Gastrocnemius medialis (tissue), 4 donors: ENCODE results near the gene ZCCHC14. TPM values are rescaled to one million over a fixed set of nuclear protein-coding genes. Genes with fewer than 3 reads are reported as not detected.

Experiments used
- ATAC-seq, 2 donors: fragments of 150-250 bp; one replicate each; pipeline ENCODE4 v1.9.1; 2016
- DNase-seq, 2 donors: peaks; one replicate each; pipeline ENCODE4 v3.0.0-alpha.2; 2019
- H3K27ac ChIP-seq, 4 donors: fragments of 200-600 bp; sonication (generic); 1 replicate in 1 of 4; 2 replicates in 3 of 4; pipeline ENCODE4 v1.5.1; 2016 to 2018; ENCODE audit warnings: mild to moderate bottlenecking in 2 of 4, moderate library complexity in 1 of 4
- H3K27me3 ChIP-seq, 3 donors: fragments of 200-600 bp; sonication (generic) in 2 of 3; 1 replicate in 1 of 3; 2 replicates in 2 of 3; pipeline versions ENCODE4 v1.5.1 to v1.6.0; 2016 to 2019; ENCODE audit warnings: mild to moderate bottlenecking in 1 of 3, moderate library complexity in 1 of 3
- H3K36me3 ChIP-seq, 2 donors: fragments of 200-600 bp; sonication (generic) in 1 of 2; one replicate each; pipeline ENCODE4 v1.5.1; 2017 to 2018
- H3K4me1 ChIP-seq, 2 donors: fragments of 200-600 bp; sonication (generic) in 1 of 2; one replicate each; pipeline ENCODE4 v1.5.1; 2016 to 2017; ENCODE audit warnings: mild to moderate bottlenecking in 2 of 2
- H3K4me3 ChIP-seq, 4 donors: fragments of 200-600 bp; sonication (generic) in 3 of 4; 1 replicate in 1 of 4; 2 replicates in 3 of 4; pipeline ENCODE4 v1.5.1; 2016 to 2019; ENCODE audit warnings: mild to moderate bottlenecking in 2 of 4
- H3K9me3 ChIP-seq, 3 donors: fragments of 200-600 bp; sonication (generic) in 2 of 3; 1 replicate in 1 of 3; 2 replicates in 2 of 3; pipeline ENCODE4 v1.5.1; 2016 to 2019
- CTCF ChIP-seq, 5 experiments: fragments of 450-650 bp in 3 of 5; fragments of 200-600 bp in 2 of 5; sonication (generic) in 2 of 5; IDR thresholded peaks in 4 of 5; conservative IDR thresholded peaks in 1 of 5; 1 replicate in 4 of 5; 2 replicates in 1 of 5; pipeline ENCODE4 v1.5.1; 2016 to 2019; ENCODE audit warnings: antibody characterized with exemption in 5 of 5, mild to moderate bottlenecking in 3 of 5, moderate library complexity in 3 of 5
- POLR2A ChIP-seq, 2 donors: fragments of 450-650 bp; IDR thresholded peaks; one replicate each; pipeline ENCODE4 v1.6.1; 2017; ENCODE audit warnings: antibody characterized with exemption in 2 of 2, mild to moderate bottlenecking in 2 of 2, moderate library complexity in 2 of 2
- in situ Hi-C, 4 donors: fragments of 200-750 bp; cut with MboI; loops; one replicate each; pipeline versions ENCODE4 v1.15.0 to v1.8.0; 2017; ENCODE audit warnings: low sequenced_read_pairs in 4 of 4
- intact Hi-C: fragments of 100-400 bp; cut with DNase I; formaldehyde crosslinking; loops from one replicate; pipeline ENCODE4 v1.15.1; 2023; ENCODE audit warnings: low total_unique reads
- total RNA-seq, 4 donors: library from RNA; depleted of rRNA; stranded (reverse); fragments of >200 nt; gene quantifications; one replicate each; pipeline versions ENCODE4 v1.1.0 to v1.2.3, GENCODE V29; 2016

ZCCHC14 gene
- total RNA-seq, 4 donors from 2014 or later, result 8.9 to 10.7 (median 9.3) TPM

GRCh38 chr16:87441886-87442580, 50.8 kb downstream of the ZCCHC14 start:
- no peak for DNase-seq
- in situ Hi-C loops, result no loop called here

GRCh38 chr16:87439926-87440325, 52.9 kb downstream of the ZCCHC14 start:
- no peak for TF ChIP-seq CTCF (IDR thresholded peaks at IDR 0.05 in 4 of 5, conservative IDR thresholded peaks at IDR 0.05 in 1 of 5)
- no peak for TF ChIP-seq POLR2A (IDR thresholded peaks at IDR 0.05)
- intact Hi-C loops (no loop called here), in situ Hi-C loops (no loop called here)
- Histone ChIP-seq H3K36me3 (no peaks in the 10 kb centered on the region), H3K4me1 (peaks cover 23 to 31% of the 10 kb centered on the region in 2 donors), H3K27ac (no peak overlapping the region), H3K4me3 (no peak overlapping the region), H3K9me3 (no peaks in the 10 kb centered on the region), H3K27me3 (no peaks in the 10 kb centered on the region)
- no peak for ATAC-seq
- DNase-seq, result no peak

More at GRCh38 chr16:87441886-87442580, 50.8 kb downstream of the ZCCHC14 start:
- H3K4me1 ChIP-seq, result peaks cover 11 to 14% of the 10 kb centered on the region in 2 donors
- no peak overlapping the region for H3K27ac ChIP-seq
- no peak overlapping the region for H3K4me3 ChIP-seq
- intact Hi-C loops, result no loop called here
- peaks cover 0 to 2% of the 10 kb centered on the region in 2 donors for H3K36me3 ChIP-seq
- H3K27me3 ChIP-seq, result no peaks in the 10 kb centered on the region
- H3K9me3 ChIP-seq, result no peaks in the 10 kb centered on the region
- no peak for TF ChIP-seq POLR2A (IDR thresholded peaks at IDR 0.05)
- no peak for TF ChIP-seq CTCF (IDR thresholded peaks at IDR 0.05 in 4 of 5, conservative IDR thresholded peaks at IDR 0.05 in 1 of 5)
- ATAC-seq, result no peak

- in situ Hi-C loops (no loop called here), intact Hi-C loops (no loop called here)
- TF ChIP-seq POLR2A (IDR thresholded peaks at IDR 0.05) (no peak), CTCF (IDR thresholded peaks at IDR 0.05 in 4 of 5, conservative IDR thresholded peaks at IDR 0.05 in 1 of 5) (no peak)
- Histone ChIP-seq H3K36me3 (no peaks in the 10 kb centered on the region), H3K27me3 (no peaks in the 10 kb centered on the region), H3K9me3 (no peaks in the 10 kb centered on the region), H3K4me3 (no peak overlapping the region), H3K27ac (no peak overlapping the region), H3K4me1 (peaks cover 23 to 31% of the 10 kb centered on the region in 2 donors)
- DNase-seq, result no peak
- no peak for ATAC-seq
Measured at GRCh38 chr16:87438611-87438985, 54.2 kb downstream of the ZCCHC14 start.

GRCh38 chr16:87437911-87438610, 54.8 kb downstream of the ZCCHC14 start:
- no peaks in the 10 kb centered on the region for H3K9me3 ChIP-seq
- ATAC-seq (no peak), DNase-seq (no peak)
- intact Hi-C loops (no loop called here), in situ Hi-C loops (no loop called here)
- H3K27me3 ChIP-seq, result no peaks in the 10 kb centered on the region
- H3K4me1 ChIP-seq, result peaks cover 21 to 27% of the 10 kb centered on the region in 2 donors
- no peak overlapping the region for H3K4me3 ChIP-seq
- H3K36me3 ChIP-seq, result no peaks in the 10 kb centered on the region
- no peak for TF ChIP-seq POLR2A (IDR thresholded peaks at IDR 0.05)
- TF ChIP-seq CTCF (IDR thresholded peaks at IDR 0.05 in 4 of 5, conservative IDR thresholded peaks at IDR 0.05 in 1 of 5), result no peak
- H3K27ac ChIP-seq, result no peak overlapping the region
